DOHH2 (cell line): ENCODE data around the gene AIG1.

Experiments
- H3F3A ChIP-seq: fragments of 200-600 bp; sonication (generic), shearing (Covaris generic); 2 replicates; pipeline ENCODE4 v1.6.0; 2016; ENCODE audit warnings: antibody characterized with exemption, mild to moderate bottlenecking; ENCODE audit not compliant: control insufficient read depth, insufficient read depth
- H3K27ac ChIP-seq: fragments of 200-600 bp; sonication (generic); 2 replicates; pipeline ENCODE4 v1.5.1; 2014; ENCODE audit warnings: low read depth, mild to moderate bottlenecking, low read length, moderate library complexity
- H3K27me3 ChIP-seq: fragments of 200-600 bp; sonication (generic); 2 replicates; pipeline ENCODE4 v1.6.1; 2014; ENCODE audit warnings: mild to moderate bottlenecking, low read length, mixed read lengths; ENCODE audit not compliant: control insufficient read depth
- H3K36me3 ChIP-seq: fragments of 200-600 bp; sonication (generic); 2 replicates; pipeline ENCODE4 v1.6.1; 2014; ENCODE audit warnings: mild to moderate bottlenecking, low read length, moderate library complexity, mixed read lengths; ENCODE audit not compliant: control insufficient read depth
- H3K4me1 ChIP-seq: fragments of 200-600 bp; sonication (generic); 2 replicates; pipeline ENCODE4 v1.6.1; 2014; ENCODE audit warnings: mild to moderate bottlenecking, low read length, mixed read lengths; ENCODE audit not compliant: control insufficient read depth
- H3K4me2 ChIP-seq: fragments of 200-600 bp; sonication (generic); 2 replicates; pipeline ENCODE4 v1.6.0; 2014; ENCODE audit warnings: mild to moderate bottlenecking, low read length, moderate library complexity
- H3K4me3 ChIP-seq: fragments of 200-600 bp; sonication (generic); 2 replicates; pipeline ENCODE4 v1.5.1; 2014; ENCODE audit warnings: mild to moderate bottlenecking, low read length, mixed read lengths
- H3K79me2 ChIP-seq: fragments of 200-600 bp; sonication (generic); 2 replicates; pipeline ENCODE4 v1.6.1; 2014; ENCODE audit warnings: mild to moderate bottlenecking, low read length, mixed read lengths; ENCODE audit not compliant: control insufficient read depth
- H3K9me2 ChIP-seq: fragments of 200-600 bp; sonication (generic); replicated peaks from 2 replicates; pipeline ENCODE4 v1.6.1; 2014; ENCODE audit warnings: mild to moderate bottlenecking, low read length, mixed read lengths; ENCODE audit not compliant: control insufficient read depth
- H3K9me3 ChIP-seq: fragments of 200-600 bp; sonication (generic); 2 replicates; pipeline ENCODE4 v1.6.1; 2014; ENCODE audit warnings: antibody characterized with exemption, low read length, mixed read lengths; ENCODE audit not compliant: control insufficient read depth, insufficient read depth
- H4K20me1 ChIP-seq: fragments of 200-600 bp; sonication (generic); 2 replicates; pipeline ENCODE4 v1.6.0; 2014; ENCODE audit warnings: low read depth, mild to moderate bottlenecking, antibody characterized with exemption, low read length, moderate library complexity; ENCODE audit not compliant: control insufficient read depth, insufficient read depth
- EZH2phosphoT487 ChIP-seq: fragments of 200-600 bp; sonication (generic); IDR thresholded peaks from 2 replicates; pipeline ENCODE4 v1.6.1; 2017; ENCODE audit warnings: borderline replicate concordance, mild to moderate bottlenecking, antibody characterized with exemption, low read length, moderate library complexity, mixed read lengths
- TF ChIP-seq, protein P1 (sequence below): fragments of 200-600 bp; sonication (generic); IDR thresholded peaks from one replicate; pipeline ENCODE4 v1.5.1; 2014; ENCODE audit warnings: antibody characterized with exemption, mild to moderate bottlenecking, low read depth, low read length; ENCODE audit not compliant: poor library complexity, severe bottlenecking

The AIG1 gene

DNA sequence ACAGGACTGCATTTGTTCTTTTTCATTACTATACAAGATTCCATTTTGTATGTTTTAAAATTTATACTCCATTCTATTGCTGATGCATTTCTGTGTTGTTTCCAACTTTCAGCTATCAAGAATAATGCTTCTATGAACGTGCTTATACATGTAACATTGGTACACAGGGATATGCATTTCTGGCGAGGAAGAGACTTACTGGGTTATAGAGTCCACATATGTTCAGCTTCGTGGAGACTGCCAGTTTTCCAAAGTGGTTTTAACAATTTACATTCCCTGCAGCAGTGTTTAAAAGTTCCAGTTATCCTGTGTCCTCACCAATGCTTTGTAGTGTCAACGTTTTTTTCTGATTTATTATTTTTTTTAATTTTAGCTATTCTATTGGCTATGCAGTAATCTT is 48.5 kb downstream of the AIG1 start:
- no peaks in the 10 kb centered on the region for H3K36me3 ChIP-seq
- no peaks in the 10 kb centered on the region for H3F3A ChIP-seq
- H3K27me3 ChIP-seq: no peaks in the 10 kb centered on the region
- H3K4me3 ChIP-seq: no peak overlapping the region
- no peaks in the 10 kb centered on the region for H3K79me2 ChIP-seq
- no peaks in the 10 kb centered on the region for H3K9me2 ChIP-seq
- H3K4me2 ChIP-seq: no peak overlapping the region
- no peaks in the 10 kb centered on the region for H4K20me1 ChIP-seq
- TF ChIP-seq, protein P1, sequence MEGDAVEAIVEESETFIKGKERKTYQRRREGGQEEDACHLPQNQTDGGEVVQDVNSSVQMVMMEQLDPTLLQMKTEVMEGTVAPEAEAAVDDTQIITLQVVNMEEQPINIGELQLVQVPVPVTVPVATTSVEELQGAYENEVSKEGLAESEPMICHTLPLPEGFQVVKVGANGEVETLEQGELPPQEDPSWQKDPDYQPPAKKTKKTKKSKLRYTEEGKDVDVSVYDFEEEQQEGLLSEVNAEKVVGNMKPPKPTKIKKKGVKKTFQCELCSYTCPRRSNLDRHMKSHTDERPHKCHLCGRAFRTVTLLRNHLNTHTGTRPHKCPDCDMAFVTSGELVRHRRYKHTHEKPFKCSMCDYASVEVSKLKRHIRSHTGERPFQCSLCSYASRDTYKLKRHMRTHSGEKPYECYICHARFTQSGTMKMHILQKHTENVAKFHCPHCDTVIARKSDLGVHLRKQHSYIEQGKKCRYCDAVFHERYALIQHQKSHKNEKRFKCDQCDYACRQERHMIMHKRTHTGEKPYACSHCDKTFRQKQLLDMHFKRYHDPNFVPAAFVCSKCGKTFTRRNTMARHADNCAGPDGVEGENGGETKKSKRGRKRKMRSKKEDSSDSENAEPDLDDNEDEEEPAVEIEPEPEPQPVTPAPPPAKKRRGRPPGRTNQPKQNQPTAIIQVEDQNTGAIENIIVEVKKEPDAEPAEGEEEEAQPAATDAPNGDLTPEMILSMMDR: no peak
- TF ChIP-seq EZH2phosphoT487: no peak
- no peaks in the 10 kb centered on the region for H3K9me3 ChIP-seq
- H3K4me1 ChIP-seq: no peaks in the 10 kb centered on the region
- H3K27ac ChIP-seq: no peak overlapping the region

DNA sequence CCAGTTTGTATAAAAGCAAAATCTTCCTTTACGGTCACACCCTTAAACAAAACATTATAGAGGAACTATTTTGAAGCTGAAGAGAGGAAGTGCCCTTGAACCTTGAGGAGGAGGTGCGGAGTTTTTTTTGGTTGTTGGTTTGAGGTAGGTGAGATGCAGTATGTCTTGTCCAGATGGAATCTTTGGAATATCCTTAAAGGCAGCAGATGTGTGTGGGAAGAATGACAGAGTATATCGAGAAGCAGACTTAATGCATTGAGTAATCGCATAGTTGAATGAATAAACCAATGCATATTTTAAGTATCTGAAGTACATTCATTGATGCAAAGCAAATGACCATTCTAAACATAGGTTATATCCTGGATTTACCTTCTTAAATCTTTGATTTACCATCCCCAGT is 49.9 kb downstream of the AIG1 start:
- Histone ChIP-seq H3K79me2 (no peaks in the 10 kb centered on the region), H3F3A (no peaks in the 10 kb centered on the region), H3K4me1 (no peaks in the 10 kb centered on the region), H3K4me2 (no peak overlapping the region), H3K4me3 (no peak overlapping the region), H3K9me2 (no peaks in the 10 kb centered on the region), H3K27me3 (no peaks in the 10 kb centered on the region), H3K27ac (no peak overlapping the region), H3K9me3 (no peaks in the 10 kb centered on the region), H3K36me3 (no peaks in the 10 kb centered on the region), H4K20me1 (no peaks in the 10 kb centered on the region)
- TF ChIP-seq, protein P1: no peak
- TF ChIP-seq EZH2phosphoT487: no peak

DNA sequence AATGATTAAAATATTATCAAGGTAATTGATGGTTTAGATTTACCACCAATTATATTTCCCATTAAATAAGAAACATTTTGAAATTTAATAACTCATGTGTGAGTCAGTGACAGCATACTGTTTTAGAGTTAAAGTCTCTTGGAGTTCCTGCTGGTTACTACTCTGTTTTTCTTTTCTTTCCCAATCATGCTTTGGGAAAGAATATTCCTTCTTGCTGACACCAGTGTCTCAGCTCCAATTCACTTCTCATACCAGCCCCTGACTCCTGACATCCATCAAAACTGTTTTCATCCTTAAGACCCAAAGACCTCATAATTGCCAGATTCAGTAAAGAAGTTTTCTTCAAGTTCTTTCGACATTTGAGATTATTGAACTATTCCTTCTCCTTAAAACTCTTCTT is 50.3 kb downstream of the AIG1 start:
- TF ChIP-seq EZH2phosphoT487: no peak
- TF ChIP-seq, protein P1: no peak
- Histone ChIP-seq H3K4me2 (no peak overlapping the region), H3K9me2 (no peaks in the 10 kb centered on the region), H3F3A (no peaks in the 10 kb centered on the region), H3K27ac (no peak overlapping the region), H3K27me3 (no peaks in the 10 kb centered on the region), H3K79me2 (no peaks in the 10 kb centered on the region), H4K20me1 (no peaks in the 10 kb centered on the region), H3K9me3 (no peaks in the 10 kb centered on the region), H3K4me1 (no peaks in the 10 kb centered on the region), H3K36me3 (no peaks in the 10 kb centered on the region), H3K4me3 (no peak overlapping the region)

DNA sequence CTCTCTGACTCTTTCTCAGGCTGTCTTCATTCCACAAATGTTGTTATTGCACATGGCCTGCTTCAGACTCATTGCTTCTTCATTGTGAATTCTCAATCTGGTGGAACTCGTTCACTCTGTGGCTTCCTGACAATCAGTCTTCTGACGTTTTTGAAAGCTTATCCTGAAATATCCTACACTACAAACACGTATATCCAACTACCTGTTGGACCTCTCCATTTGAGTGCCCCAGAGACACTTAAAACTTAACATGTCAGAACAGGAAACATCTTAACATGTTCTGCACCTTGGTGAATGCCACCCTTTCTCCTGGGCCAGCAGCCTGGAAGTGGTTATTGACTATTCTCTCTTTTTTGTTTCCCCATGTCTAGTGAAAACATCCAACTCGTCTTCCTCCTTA is 50.8 kb downstream of the AIG1 start:
- Histone ChIP-seq H3K36me3 (no peaks in the 10 kb centered on the region), H3K4me1 (no peaks in the 10 kb centered on the region), H3K27ac (no peak overlapping the region), H3K79me2 (no peaks in the 10 kb centered on the region), H4K20me1 (no peaks in the 10 kb centered on the region), H3K27me3 (no peaks in the 10 kb centered on the region), H3K9me2 (no peaks in the 10 kb centered on the region), H3K9me3 (no peaks in the 10 kb centered on the region), H3K4me2 (no peak overlapping the region), H3K4me3 (no peak overlapping the region), H3F3A (no peaks in the 10 kb centered on the region)
- no peak for TF ChIP-seq EZH2phosphoT487
- TF ChIP-seq, protein P1: no peak
